Ecto neural progenitor cell (in vitro differentiated cells): ENCODE measurements around the gene KIAA0319L.

Experiments used
- DNase-seq: peaks from one replicate; pipeline ENCODE4 v3.0.0-alpha.2; 2018; ENCODE audit warnings: low spot score

KIAA0319L gene

DNA sequence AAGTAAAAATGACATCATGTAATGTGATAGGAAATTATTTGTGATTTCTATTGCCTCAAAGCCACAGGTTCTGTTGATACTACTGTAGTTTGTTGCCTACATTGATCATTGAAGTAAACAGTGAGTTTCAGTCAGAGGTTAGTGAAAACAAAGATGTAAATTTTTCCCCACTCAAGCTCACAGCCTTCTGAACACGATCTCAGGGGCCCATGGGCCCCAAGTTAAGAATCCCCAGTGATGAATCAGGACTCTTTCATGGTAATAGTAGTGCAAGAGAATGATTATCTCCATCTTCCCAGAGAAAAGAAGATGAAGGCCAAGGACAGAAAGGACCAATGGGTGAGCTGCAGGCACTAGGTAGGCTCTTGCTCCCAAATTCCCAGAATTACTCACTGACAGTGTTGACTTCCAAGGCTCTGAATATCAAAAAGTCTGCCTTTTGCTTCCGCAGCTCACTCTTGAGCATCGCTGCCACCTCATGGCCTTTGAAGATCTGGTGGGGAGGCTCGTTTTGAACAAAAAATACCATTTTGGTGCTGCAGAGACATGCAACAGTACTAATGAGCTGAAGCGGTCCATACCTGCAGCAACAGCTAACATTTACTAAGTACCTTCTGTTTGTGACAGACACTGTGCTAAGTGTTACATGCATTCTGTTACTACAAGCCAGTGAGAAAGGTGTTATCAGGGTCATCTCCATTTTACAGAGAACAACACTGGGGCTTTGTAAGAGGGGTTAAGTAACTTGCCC lies 113.3 kb downstream of the KIAA0319L start:
- DNase-seq = no peak

GRCh38 chr1:35442734-35443133 lies 114.5 kb downstream of the KIAA0319L start:
- DNase-seq = no peak

DNA sequence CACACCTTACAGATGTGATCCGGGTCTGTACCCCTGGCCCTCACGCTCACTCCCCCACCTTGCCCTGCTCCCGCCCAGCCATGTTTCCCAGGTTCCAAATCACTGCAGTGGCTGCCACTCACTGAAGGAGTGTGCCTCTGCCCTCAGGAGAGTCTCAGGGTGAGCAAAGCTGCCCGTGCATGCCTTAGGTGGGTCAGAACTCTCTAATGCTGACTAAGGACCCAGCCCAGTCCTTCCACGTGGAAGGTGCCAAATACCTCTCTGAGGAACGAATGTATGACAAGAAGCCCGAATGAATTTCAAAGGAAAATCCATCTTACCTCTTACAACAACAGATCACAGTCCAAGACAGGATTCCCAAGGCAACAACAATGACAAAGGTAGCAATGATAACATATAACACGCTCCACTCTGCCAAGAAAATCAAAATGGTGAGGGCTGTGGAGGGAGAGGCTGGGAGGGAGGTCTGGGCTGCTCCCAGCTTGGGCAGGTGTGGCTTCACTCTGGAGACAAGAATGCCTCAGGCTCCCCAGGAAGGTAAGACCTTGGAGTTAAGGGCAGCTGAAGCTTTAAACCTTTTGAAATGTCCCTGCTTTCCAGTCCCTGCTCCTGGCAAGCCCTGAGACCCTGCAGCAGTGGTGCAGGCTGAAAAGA lies 115.2 kb downstream of the KIAA0319L start:
- no peak for DNase-seq

DNA sequence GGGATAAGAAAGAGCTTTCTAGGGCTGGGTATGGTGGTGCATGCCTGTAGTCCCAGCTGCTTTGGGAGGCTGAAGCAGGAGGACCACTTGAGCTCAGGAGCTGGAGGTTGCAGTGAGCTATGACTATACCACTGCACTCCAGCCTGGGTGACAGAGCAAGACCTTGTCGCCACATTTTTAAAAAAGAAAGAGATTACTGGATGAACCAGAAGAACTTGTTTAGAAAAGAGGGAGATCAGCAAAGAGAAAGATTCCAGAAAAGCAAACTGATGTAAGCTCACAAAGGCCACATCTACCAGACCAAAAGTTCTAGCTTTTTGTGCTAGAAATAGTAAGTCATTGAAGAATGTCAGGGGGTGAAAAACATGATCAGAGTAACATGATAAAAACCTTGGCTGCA lies 117.6 kb downstream of the KIAA0319L start:
- DNase-seq = no peak

DNA sequence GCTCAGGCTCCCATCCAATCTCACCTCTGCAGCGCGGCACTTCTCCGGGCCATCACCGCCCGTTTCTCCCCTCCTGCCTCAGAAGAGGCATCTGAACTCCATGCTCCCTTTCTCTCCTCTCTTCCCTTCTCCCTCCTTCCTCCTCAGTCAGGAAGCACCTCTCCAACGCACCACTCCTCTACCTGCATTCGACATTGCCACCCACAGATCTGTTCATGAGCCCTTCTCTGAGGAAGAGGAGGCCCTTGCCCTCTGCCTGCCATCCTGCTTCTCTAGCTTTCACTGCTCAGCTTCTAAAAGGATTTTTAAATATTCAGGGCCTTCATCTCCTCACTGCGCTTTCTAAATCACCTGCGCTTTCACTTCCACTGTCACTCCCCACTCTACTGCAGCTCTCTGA lies 120.0 kb downstream of the KIAA0319L start:
- DNase-seq = no peak

GRCh38 chr1:35436078-35436477 lies 121.1 kb downstream of the KIAA0319L start:
- DNase-seq = no peak

- no peak for DNase-seq
These were observed 122.5 kb downstream of the KIAA0319L start for GRCh38 chr1:35434703-35435102.

GRCh38 chr1:35433714-35434113 lies 123.5 kb downstream of the KIAA0319L start:
- peak; percentile 40 for DNase-seq

GRCh38 chr1:35432231-35432630 lies 125.0 kb downstream of the KIAA0319L start:
- DNase-seq = peak; percentile 21

DNA sequence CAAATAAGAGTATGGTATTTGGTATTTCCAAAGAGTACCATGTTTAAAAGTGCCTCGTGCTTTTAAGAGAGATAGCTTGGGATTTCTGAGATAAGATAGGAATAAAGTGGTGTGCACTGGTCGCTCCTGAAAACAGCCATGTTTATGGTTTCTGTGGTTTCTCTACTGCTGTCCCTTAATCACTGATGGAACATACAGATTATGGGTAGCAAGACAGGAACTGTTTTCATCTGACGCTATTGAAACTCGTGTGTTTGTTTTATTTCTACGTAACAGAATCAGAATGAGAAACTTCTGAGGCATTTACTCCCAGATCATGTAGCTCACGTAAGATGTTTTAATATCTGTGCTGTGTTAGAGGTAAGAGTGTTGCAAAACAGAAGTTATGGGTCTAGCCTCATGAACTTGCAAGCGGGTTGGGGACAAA lies 126.0 kb downstream of the KIAA0319L start:
- no peak for DNase-seq

- no peak for DNase-seq
These were observed 126.4 kb downstream of the KIAA0319L start for GRCh38 chr1:35430762-35431161.

GRCh38 chr1:35428360-35428759 lies 128.8 kb downstream of the KIAA0319L start:
- no peak for DNase-seq

DNA sequence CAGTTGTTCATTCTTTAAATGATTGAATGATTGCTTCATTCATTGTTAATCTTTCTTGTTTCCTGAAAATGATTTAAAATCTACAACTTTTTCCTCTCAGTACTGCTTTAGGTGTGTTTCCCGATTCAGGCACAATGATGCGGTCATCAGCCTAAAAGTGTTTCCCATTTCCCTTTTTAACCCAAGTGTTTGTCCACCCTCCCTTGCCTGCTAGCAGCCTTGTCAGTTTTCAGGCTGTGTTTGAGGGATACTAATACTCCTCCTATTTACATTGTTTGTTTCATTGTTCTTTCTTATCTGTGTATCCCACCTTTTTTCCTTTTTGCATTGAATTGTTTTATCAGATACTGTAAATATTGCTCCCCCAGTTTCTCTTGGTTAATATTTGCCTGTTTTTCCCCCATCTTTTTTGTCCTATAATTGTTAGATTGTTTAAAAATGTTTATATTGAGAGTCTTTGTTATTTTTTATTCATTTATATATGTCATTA lies 131.1 kb downstream of the KIAA0319L start:
- no peak for DNase-seq

GRCh38 chr1:35408925-35409324 lies 148.3 kb downstream of the KIAA0319L start:
- no peak for DNase-seq

DNA sequence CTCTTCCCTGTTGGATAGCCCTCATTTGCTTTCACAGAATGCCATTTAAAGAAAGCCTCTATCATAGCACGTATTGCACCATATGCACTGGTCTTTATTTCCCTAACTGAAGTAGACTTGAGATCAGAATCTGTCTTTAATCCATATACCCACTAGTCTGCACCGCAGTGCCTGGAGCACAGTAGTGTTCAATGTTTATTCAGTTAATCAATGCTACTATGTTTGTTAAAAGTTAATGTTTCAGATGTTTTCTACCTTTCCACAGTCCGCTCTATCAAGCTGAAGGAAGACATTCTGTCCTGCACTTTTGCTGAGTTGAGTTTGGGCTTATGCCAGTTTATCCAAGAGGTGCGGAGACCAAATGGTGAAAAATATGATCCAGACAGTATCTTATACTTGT lies 149.5 kb downstream of the KIAA0319L start:
- no peak for DNase-seq

DNA sequence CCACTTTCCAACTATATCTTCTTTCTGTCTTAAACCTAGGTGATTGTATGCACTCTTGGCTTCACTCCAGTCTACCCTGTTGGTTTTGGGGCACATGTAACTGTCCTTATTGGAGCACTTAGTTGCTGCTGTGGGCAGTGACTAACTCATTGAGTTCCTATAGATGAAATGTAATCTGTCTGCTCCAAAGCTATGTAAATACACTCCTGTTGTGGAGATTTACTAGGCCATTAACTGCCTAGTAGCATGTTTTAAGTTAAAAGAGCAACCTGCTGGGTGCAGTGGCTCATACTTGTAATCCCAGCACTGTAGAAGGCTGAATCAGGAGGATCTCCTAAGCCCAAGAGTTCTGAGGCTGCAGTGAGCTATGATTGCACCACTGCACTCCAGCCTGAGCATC lies 151.1 kb downstream of the KIAA0319L start:
- DNase-seq = no peak

- no peak for DNase-seq
These were observed 156.2 kb downstream of the KIAA0319L start for GRCh38 chr1:35401049-35401448.

DNA sequence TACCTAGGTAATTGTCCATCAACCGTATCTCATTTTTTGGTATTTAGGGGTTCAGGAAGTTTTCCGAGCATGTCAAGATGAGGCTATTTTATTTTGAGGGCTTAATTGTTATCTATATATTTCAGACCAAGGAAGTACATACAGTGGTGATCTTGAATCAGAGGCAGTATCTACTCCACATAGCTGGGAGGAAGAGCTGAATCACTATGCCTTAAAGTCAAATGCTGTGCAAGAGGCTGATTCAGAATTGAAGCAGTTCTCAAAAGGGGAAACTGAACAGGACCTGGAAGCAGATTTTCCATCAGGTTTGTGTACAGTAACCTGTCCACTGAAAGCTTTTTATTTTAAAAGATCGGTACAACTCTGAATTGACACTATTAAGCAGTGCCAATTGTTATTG lies 158.5 kb downstream of the KIAA0319L start:
- no peak for DNase-seq

DNA sequence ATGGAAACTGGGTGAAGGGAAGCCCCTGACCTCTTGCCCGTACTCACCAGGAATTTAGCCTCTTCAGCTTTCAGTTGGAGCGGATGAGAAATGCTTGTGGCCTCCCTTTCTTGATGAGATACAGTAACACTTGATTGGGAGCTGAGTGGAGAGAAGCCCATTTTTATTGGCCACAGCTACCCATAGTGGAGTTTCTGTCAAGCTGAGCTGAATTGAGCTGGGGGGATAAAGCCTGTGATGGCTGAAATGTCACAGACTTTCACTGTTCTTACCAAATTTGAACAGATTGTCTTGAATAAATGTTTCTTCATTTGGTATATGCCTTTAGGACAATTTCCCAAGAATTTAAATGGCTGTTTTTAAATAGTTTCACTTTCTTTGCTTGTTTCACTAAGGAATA lies 162.8 kb downstream of the KIAA0319L start:
- DNase-seq = no peak

DNA sequence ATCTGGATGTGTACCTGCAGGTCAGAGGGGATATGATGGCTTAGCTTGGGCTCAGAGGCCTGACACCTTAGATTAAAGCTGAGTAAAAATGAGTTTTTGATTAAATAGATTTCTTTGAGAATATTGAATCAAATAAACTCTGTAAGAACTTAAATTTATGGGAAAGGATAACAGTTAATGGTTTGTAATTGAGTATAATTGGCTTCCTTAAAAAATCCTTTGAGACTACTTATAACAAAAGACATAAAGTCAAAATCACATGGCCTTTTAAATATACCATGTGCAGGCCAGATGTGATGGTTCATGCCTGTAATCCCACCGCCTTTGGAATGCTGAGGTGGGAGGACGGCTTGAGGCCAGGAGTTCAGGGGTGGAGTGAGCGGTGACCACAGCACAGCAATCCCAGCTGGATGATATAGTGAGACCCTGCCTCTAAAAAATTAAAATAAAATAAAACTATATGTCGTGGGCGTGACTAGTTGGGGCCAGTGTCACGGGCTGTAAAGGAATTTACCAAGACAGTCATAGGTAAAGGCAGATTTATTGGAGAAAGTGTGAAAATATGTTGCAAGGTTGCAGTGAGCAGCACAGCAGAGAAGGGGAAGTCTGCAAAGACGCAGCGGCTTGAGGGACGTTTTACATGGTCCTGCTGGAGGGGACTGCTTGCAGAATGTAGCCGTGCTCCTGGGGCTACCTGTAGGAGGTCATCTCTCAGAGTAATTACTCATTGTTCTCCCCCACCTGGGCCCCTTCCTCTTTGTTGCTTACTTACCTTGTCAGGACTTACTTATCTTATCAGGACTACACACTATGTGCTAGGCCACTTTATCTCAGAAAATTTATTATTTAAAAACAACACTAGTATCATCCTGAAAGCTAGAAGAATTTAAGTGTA lies 166.4 kb downstream of the KIAA0319L start:
- no peak for DNase-seq

GRCh38 chr1:35386959-35387358 lies 170.2 kb downstream of the KIAA0319L start:
- no peak for DNase-seq

DNA sequence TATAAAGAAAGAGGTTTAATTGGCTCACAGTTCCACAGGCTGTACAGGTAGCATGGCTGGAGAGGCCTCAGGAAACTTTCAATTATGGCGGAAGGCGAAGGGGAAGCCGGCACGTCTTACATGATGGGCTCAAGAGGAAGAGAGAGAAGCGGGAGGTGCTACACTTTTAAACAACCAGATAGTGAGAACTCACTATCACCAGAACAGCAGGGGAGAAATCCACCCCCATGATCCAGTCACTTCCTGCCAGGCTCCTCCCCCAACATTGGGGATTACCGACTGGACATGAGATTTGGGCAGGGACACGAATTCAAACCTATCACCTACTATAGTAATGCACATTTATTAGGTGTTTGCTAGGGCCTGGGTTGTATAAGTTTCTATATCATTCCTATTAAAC lies 170.9 kb downstream of the KIAA0319L start:
- no peak for DNase-seq
